GM13977 (cell line): ENCODE results near the gene SLC13A2.
"Not testable (repeated sequence)": the region's sequence is repeated elsewhere in the genome, so short reads cannot be mapped to it uniquely, and the experiment has no call there.

ENCODE experiments used
- DNase-seq: peaks from one replicate; pipeline ENCODE4 v3.0.0; 2012; ENCODE audit warnings: low spot score
- CTCF ChIP-seq: IDR thresholded peaks from 2 replicates; pipeline ENCODE4 v1.5.1; 2012; ENCODE audit warnings: mild to moderate bottlenecking, control low read depth; ENCODE audit not compliant: insufficient read depth; ENCODE audit errors: extremely low read depth, missing control alignments
- in situ Hi-C: fragments of 300-500 bp; cut with MboI; formaldehyde crosslinking; loops from one replicate; pipeline ENCODE4 v1.12.0; 2022; ENCODE audit warnings: low sequenced_read_pairs, low pct_unique_long_range_greater_than_20kb, mixed read lengths, inconsistent platforms; ENCODE audit not compliant: unreplicated experiment

Gene SLC13A2

GRCh38 chr17:28466001-28466400, 7.4 kb upstream of the SLC13A2 start:
- TF ChIP-seq CTCF, result no peak
- in situ Hi-C loops, result no loop called here
- DNase-seq, result no peak

GRCh38 chr17:28466521-28467048, 6.9 kb upstream of the SLC13A2 start:
- no peak for TF ChIP-seq CTCF
- no peak for DNase-seq
- in situ Hi-C loops, result no loop called here

- no peak for DNase-seq
- TF ChIP-seq CTCF, result no peak
- in situ Hi-C loops, result no loop called here
Observed at GRCh38 chr17:28467456-28468025, 5.9 kb upstream of the SLC13A2 start.

GRCh38 chr17:28468033-28468735, 5.3 kb upstream of the SLC13A2 start:
- in situ Hi-C loops, DNase-seq: not testable (repeated sequence)

- in situ Hi-C loops, result no loop called here
- TF ChIP-seq CTCF, result no peak
- DNase-seq, result peak; percentile 65
Observed at GRCh38 chr17:28468781-28469180, 4.7 kb upstream of the SLC13A2 start.

GRCh38 chr17:28469376-28469775, 4.1 kb upstream of the SLC13A2 start:
- TF ChIP-seq CTCF, result no peak
- no peak for DNase-seq
- in situ Hi-C loops, result no loop called here

- in situ Hi-C loops, result no loop called here
- no peak for TF ChIP-seq CTCF
- no peak for DNase-seq
Observed at GRCh38 chr17:28470266-28470913, 3.1 kb upstream of the SLC13A2 start.
